Umbilical cord (tissue), 2 donors: ENCODE data around the gene KRTAP10-2. TPM values are rescaled to one million over a fixed set of nuclear protein-coding genes. Genes with fewer than 3 reads are reported as not detected.

Experiments
- DNase-seq: peaks from one replicate; pipeline ENCODE4 v3.0.0-alpha.2; 2015; ENCODE audit warnings: low spot score
- total RNA-seq: library from RNA; depleted of rRNA; stranded (reverse); fragments of >200 nt; gene quantifications from one replicate; pipeline ENCODE4 v1.2.3, GENCODE V29; 2014; ENCODE audit warnings: low replicate concordance; ENCODE audit not compliant: insufficient read depth

Gene KRTAP10-2
- total RNA-seq, 1 donor from 2014 or later, result not detected

DNA sequence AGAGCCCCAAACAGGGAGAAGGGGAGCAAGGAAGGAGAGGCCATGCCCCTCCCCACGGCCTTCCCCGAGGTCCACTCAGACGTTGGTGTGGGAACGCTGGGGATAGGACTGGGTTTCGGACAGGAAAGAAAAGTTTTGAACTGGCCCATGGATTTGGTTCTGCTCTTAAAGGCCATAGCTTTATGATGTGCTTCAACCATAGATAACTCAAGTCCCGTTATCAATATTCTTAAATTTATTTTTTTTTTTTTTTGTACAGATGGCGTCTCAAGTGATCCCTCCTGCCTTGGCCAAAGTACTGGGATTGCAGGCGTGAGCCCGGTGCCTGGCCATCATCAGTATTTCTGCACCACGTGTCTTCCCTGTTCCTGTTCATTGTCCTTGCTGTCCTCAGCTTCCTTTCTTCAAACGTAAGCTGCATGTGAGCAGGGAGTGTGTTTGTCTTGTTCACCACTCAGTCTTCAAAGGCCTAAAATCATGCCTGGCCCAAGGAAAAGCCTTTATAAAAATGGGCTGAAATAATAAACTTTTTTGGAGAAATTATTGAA, 10.5 kb downstream of the KRTAP10-2 start:
- no peak for DNase-seq

DNA sequence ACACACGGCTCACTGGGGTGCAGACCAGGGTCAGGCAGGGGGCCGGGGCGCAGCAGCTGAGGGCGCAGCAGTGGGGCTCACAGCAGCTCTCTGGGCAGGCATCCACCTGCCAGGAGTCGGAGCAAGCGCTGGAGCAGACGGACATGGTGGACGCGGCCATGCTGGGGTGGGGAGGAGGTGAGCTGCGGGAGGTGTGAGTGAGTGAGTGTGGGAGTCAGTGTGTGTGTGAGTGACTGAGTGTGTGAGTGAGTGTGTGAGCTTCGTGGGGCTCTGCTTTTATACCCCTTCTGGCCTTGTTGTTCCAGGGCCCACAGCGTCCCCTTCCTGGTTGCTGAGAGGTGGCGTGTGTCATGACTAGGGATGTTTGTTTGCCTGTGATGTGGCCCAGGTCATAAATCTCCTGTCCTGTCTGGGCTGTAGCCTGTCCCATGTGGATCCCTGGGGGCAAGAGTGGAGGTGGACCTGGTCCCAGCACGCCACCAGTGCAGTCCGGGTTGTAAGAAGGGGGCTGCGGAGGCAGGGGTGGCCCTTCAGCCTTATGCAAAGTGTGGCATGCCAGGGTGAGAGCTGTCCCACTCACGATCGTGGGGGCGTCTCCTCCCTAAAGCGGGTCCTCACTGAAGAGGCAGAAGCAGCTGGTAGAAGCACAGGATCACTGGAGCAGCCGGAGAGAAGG, 11.2 kb downstream of the KRTAP10-2 start, which contains the start of gene KRTAP10-1:
Gene KRTAP10-1, minus strand, starts transcription at position 205 of the 676 bp plus-strand sequence. Its CDS starts 45 bp downstream, at position 160.
- DNase-seq, result no peak

DNA sequence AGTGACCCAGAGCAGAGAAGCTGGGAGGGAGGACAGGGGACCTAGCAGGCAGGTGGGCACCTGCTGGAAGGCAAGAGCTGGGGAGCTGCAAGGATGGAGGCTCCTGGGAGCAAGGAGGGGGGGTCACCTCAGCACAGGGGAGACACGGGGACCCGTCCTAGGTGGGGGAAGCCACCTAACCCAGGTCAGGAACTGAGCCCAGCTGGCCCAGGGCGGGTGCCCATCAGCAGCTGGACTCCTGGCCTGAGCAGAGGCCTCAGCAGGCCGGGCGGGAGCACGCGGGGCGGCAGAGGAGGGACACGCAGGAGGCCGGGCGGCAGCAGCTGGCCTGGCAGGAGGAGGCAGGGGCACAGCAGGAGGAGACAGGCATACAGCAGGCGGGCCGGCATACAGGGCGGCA, 12.3 kb downstream of the KRTAP10-2 start:
- DNase-seq, result no peak

DNA sequence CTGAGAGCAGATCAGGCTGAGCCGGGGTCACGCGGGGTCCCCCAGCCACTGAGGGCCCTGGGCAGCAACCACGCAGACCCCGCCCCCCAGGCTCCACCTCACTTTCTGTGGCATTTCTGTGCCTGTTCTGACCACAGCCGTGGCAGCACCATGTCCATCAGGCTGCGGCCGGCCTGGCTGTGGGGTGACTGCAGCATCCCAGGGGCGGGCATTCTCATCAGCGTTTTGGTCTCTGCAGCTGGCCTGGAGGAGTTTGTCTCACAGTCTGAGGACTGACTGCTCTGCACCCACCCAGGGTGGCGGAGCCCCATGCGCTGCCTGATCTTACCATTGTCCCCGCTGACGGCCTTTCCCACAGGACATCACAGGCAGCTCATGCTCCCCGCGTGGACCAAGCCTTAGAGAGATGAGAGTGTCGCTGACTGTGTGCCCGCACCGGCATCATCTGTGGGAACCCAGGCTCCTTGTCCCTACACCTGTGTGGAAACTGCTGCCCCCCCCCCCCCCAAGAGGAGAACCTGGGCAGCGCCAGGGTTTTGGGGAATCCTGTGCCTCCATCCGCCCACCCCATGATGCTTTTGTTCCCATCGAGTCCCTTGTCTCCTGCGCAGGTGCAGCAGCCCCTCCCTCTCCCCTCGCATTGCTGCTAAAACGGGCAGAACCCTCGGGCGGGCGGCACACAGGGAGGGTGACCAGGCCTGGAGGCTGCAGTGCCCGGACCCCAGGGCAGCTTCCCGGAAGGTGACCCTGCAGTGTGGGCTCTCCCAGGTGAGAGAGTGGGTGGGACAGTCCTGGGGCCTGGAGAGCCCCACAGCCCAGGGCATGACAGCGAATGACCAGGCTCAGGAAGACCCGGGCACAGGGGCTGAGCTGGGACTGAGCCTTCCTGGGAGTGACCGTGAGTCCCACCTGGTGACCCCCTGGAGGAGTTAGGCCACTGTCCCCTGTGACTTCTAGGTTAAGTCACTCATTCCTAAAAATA, 13.1 kb downstream of the KRTAP10-2 start:
- no peak for DNase-seq

- no peak for DNase-seq
Observed at GRCh38 chr21:44535963-44536362, 15.3 kb downstream of the KRTAP10-2 start.

DNA sequence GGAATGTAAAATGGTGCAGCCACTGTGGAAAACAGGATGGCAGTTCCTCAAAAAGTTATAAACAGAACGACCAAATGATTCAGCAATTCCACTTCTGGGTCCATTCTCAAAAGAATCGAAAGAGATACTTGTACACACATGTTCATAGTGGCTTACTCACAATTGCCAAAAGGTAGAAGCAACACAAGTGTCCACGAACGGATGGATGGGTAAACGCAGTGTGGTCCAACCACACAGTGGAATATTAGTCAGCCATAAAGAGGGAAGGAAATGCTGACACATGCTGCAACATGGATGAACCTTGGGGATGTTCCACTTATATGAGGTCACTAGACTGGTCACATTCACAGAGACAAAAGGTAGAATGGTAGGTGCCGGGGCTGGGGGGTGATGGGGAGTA, 16.6 kb downstream of the KRTAP10-2 start:
- no peak for DNase-seq

GRCh38 chr21:44533891-44534627, 17.2 kb downstream of the KRTAP10-2 start:
- DNase-seq, result no peak

GRCh38 chr21:44533121-44533890, 18.0 kb downstream of the KRTAP10-2 start:
- no peak for DNase-seq

DNA sequence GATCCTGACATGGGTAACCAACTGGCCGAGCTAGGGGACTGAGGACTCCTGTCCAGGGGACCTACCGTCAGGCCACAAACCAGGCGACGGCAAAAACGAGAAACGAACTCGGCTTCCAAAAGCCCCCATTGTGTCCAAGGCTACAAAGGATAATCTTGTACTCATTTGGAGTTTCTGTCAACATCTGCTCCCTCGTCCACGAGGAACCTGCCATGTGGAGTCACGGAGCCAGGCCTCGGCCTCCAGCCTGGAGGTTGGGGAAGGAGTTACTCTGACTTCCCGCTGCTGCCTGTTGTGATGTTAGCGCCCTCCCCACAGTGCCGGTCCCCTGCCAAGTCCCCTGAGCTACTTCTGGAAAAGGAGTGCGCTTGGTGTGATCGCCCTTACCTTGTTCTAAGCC, 18.6 kb downstream of the KRTAP10-2 start:
- DNase-seq, result no peak

GRCh38 chr21:44531606-44532564, 19.4 kb downstream of the KRTAP10-2 start:
- no peak for DNase-seq

DNA sequence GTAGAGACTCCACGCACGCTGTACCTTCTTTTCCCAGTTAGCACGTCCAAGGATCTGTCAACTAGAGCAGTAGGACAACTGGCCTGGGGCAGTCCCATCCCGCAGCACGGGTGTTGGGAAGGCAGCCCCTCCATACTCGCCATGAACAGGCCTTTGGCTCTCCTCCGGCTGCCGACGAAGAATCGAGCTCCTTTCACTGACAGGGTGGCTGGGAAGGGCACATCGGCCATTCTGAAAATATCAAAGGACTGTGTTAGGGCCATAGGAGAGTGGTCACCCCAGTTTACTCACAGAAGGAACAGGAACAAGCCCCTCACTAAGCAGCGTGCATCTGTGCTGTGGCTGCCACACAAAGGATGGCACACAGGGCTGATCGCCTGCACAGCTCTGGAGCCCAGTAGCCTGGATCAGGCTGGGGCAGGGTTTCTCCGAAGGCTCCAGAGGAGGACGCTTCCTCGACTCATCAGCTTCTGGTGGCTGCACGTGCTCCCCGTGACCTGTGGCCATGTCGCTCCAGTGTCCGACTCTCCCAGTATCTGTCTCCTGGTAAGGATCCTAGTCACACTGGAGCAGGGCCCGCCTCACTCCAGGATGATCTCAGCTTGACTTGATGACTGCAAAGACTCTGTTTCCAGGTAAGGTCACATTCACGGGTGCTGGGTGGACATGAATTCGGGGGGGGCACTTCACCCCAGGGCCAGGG, 20.3 kb downstream of the KRTAP10-2 start:
- no peak for DNase-seq

GRCh38 chr21:44530221-44530902, 20.9 kb downstream of the KRTAP10-2 start:
- no peak for DNase-seq

GRCh38 chr21:44529503-44530125, 21.7 kb downstream of the KRTAP10-2 start:
- DNase-seq, result no peak

- no peak for DNase-seq
Observed at GRCh38 chr21:44529011-44529421, 22.3 kb downstream of the KRTAP10-2 start.

DNA sequence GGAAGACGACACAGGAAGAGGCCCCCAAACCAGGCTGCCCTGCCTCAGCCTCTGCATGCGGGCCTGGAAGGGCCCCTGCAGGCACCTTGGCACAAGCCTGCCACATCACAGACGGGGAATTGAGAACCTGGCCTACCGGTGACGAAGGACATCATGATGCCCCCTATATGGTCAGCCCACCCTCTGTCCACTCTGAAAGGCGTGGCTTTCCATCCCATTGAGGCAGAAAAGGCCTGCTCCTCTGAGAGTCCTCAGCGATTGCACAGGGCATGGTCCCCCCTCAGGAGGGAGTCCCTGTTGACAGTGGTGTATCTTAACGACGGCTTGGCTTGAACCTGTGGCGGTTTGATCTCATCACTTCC, 22.7 kb downstream of the KRTAP10-2 start:
- no peak for DNase-seq

- DNase-seq, result no peak
Observed at GRCh38 chr21:44527983-44528633, 23.2 kb downstream of the KRTAP10-2 start.
